Trophoblast cell (in vitro differentiated cells and primary cell): ENCODE data around the gene PLSCR1.

ENCODE experiments used
- DNase-seq, 2 donors: peaks; one replicate each; pipeline ENCODE4 v3.0.0-alpha.2; 2016
- H2AFZ ChIP-seq: 2 replicates; pipeline ENCODE4 v1.6.1; 2013; ENCODE audit warnings: low read length, moderate library complexity, mild to moderate bottlenecking; ENCODE audit not compliant: insufficient read depth, poor library complexity
- H2AK5ac ChIP-seq: 2 replicates; pipeline ENCODE4 v1.6.1; 2013; ENCODE audit warnings: mild to moderate bottlenecking, low read length
- H2BK120ac ChIP-seq: 2 replicates; pipeline ENCODE4 v1.6.1; 2013; ENCODE audit warnings: low read length, mild to moderate bottlenecking, moderate library complexity; ENCODE audit not compliant: insufficient read depth, poor library complexity
- H2BK12ac ChIP-seq: 2 replicates; pipeline ENCODE4 v1.6.1; 2013; ENCODE audit warnings: mild to moderate bottlenecking, low read length, moderate library complexity
- H2BK5ac ChIP-seq: 2 replicates; pipeline ENCODE4 v1.6.1; 2013; ENCODE audit warnings: low read length, low read depth, moderate library complexity, mild to moderate bottlenecking; ENCODE audit not compliant: poor library complexity
- H3K14ac ChIP-seq: 2 replicates; pipeline ENCODE4 v1.6.1; 2013; ENCODE audit warnings: mild to moderate bottlenecking, low read length
- H3K18ac ChIP-seq: 2 replicates; pipeline ENCODE4 v1.6.1; 2013; ENCODE audit warnings: mild to moderate bottlenecking, low read length
- H3K23ac ChIP-seq: 2 replicates; pipeline ENCODE4 v1.6.1; 2013; ENCODE audit warnings: low read length
- H3K27ac ChIP-seq: 2 replicates; pipeline ENCODE4 v1.5.1; 2013; ENCODE audit warnings: low read depth, mild to moderate bottlenecking, inconsistent platforms, low read length, moderate library complexity
- H3K27me3 ChIP-seq: 2 replicates; pipeline ENCODE4 v1.6.1; 2013; ENCODE audit warnings: inconsistent platforms, mild to moderate bottlenecking, low read length, moderate library complexity; ENCODE audit not compliant: insufficient read depth
- H3K36me3 ChIP-seq, 2 experiments: 1 replicate in 1 of 2; 2 replicates in 1 of 2; pipeline ENCODE4 v1.6.1; 2013; ENCODE audit warnings: low read length in 2 of 2, mild to moderate bottlenecking in 2 of 2, moderate library complexity in 1 of 2; ENCODE audit not compliant: insufficient read depth in 2 of 2, control insufficient read depth in 1 of 2
- H3K4ac ChIP-seq: 2 replicates; pipeline ENCODE4 v1.6.1; 2013; ENCODE audit warnings: low read depth, mild to moderate bottlenecking, low read length, moderate library complexity
- H3K4me1 ChIP-seq, 2 experiments: 1 replicate in 1 of 2; 2 replicates in 1 of 2; pipeline ENCODE4 v1.6.1; 2013; ENCODE audit warnings: low read length in 2 of 2, mild to moderate bottlenecking in 2 of 2, moderate library complexity in 1 of 2; ENCODE audit not compliant: insufficient read depth in 2 of 2, control insufficient read depth in 1 of 2
- H3K4me2 ChIP-seq: 2 replicates; pipeline ENCODE4 v1.6.1; 2013; ENCODE audit warnings: inconsistent platforms, mild to moderate bottlenecking, low read length, moderate library complexity
- H3K4me3 ChIP-seq: 2 replicates; pipeline ENCODE4 v1.5.1; 2013; ENCODE audit warnings: mild to moderate bottlenecking, low read depth, low read length, inconsistent platforms
- H3K79me1 ChIP-seq: one replicate; pipeline ENCODE4 v1.6.1; 2013; ENCODE audit warnings: low read length
- H3K79me2 ChIP-seq: 2 replicates; pipeline ENCODE4 v1.6.1; 2013; ENCODE audit warnings: low read length, mild to moderate bottlenecking; ENCODE audit not compliant: control insufficient read depth, insufficient read depth, poor library complexity
- H3K9ac ChIP-seq: 2 replicates; pipeline ENCODE4 v1.6.1; 2013; ENCODE audit warnings: mild to moderate bottlenecking, low read length
- H3K9me3 ChIP-seq: 2 replicates; pipeline ENCODE4 v1.6.1; 2013; ENCODE audit warnings: low read depth, mild to moderate bottlenecking, control low read depth, inconsistent platforms, low read length; ENCODE audit not compliant: insufficient read depth
- H4K12ac ChIP-seq: 2 replicates; pipeline ENCODE4 v1.6.1; 2013; ENCODE audit warnings: low read depth, mild to moderate bottlenecking, low read length, moderate library complexity
- H4K8ac ChIP-seq: 2 replicates; pipeline ENCODE4 v1.6.1; 2013; ENCODE audit warnings: low read depth, mild to moderate bottlenecking, low read length, moderate library complexity
- H4K91ac ChIP-seq: one replicate; pipeline ENCODE4 v1.6.1; 2013; ENCODE audit warnings: low read depth, mild to moderate bottlenecking, low read length, moderate library complexity
- WGBS: extraction: QIAGEN DNeasy Blood & Tissue Kit; methylation state at CpG from one replicate; pipeline ENCODE4 v1.1.7; 2013; ENCODE audit warnings: missing lambda C conversion rate; ENCODE audit not compliant: insufficient read length, insufficient coverage; ENCODE audit errors: extremely low coverage; 5-methylcytosine and 5-hydroxymethylcytosine counted together

Gene PLSCR1

GRCh38 chr3:146575636-146576035, 31.2 kb upstream of the PLSCR1 start:
- Histone ChIP-seq H3K79me2 (peaks cover 2% of the 10 kb centered on the region), H2BK120ac (no peak overlapping the region), H2AFZ (no peak overlapping the region), H3K27ac (no peak overlapping the region), H3K18ac (no peak overlapping the region), H2BK5ac (no peak overlapping the region), H3K4ac (no peak overlapping the region), H2AK5ac (no peak overlapping the region), H3K36me3 (no peaks in the 10 kb centered on the region), H3K9me3 (no peaks in the 10 kb centered on the region), H3K23ac (no peak overlapping the region), H3K4me3 (no peak overlapping the region), H4K91ac (no peak overlapping the region), H4K8ac (no peak overlapping the region), H3K27me3 (no peaks in the 10 kb centered on the region), H4K12ac (no peak overlapping the region), H3K4me2 (no peak overlapping the region), H3K14ac (no peak overlapping the region), H3K9ac (no peak overlapping the region), H3K4me1 (peaks cover 3 to 6% of the 10 kb centered on the region in 2 experiments), H2BK12ac (no peak overlapping the region), H3K79me1 (peaks cover 5% of the 10 kb centered on the region)
- DNase-seq, result no peak
- WGBS, result no CpG with 5 or more reads among the region's 2 CpGs

- Histone ChIP-seq H3K36me3 (no peaks in the 10 kb centered on the region), H2AK5ac (no peak overlapping the region), H4K12ac (no peak overlapping the region), H2BK12ac (no peak overlapping the region), H3K9me3 (no peaks in the 10 kb centered on the region), H3K4me3 (no peak overlapping the region), H3K23ac (no peak overlapping the region), H3K27ac (no peak overlapping the region), H3K18ac (no peak overlapping the region), H3K79me1 (no peaks in the 10 kb centered on the region), H3K4me2 (no peak overlapping the region), H2BK5ac (no peak overlapping the region), H3K9ac (no peak overlapping the region), H2AFZ (no peak overlapping the region), H4K8ac (no peak overlapping the region), H2BK120ac (no peak overlapping the region), H3K79me2 (no peaks in the 10 kb centered on the region), H3K14ac (no peak overlapping the region), H4K91ac (no peak overlapping the region), H3K4me1 (no peaks in the 10 kb centered on the region), H3K27me3 (no peaks in the 10 kb centered on the region), H3K4ac (no peak overlapping the region)
- WGBS, result no CpG with 5 or more reads among the region's 1 CpG
- no peak for DNase-seq
Observed at GRCh38 chr3:146574173-146574572, 29.8 kb upstream of the PLSCR1 start.

GRCh38 chr3:146569314-146569713, 24.9 kb upstream of the PLSCR1 start:
- H3K18ac ChIP-seq, result no peak overlapping the region
- H3K27ac ChIP-seq, result no peak overlapping the region
- H2AFZ ChIP-seq, result no peak overlapping the region
- no peak overlapping the region for H3K4me3 ChIP-seq
- H3K27me3 ChIP-seq, result no peaks in the 10 kb centered on the region
- H4K91ac ChIP-seq, result no peak overlapping the region
- no peak overlapping the region for H2BK12ac ChIP-seq
- H3K4ac ChIP-seq, result no peak overlapping the region
- no peak overlapping the region for H2BK120ac ChIP-seq
- no CpG with 5 or more reads among the region's 3 CpGs for WGBS
- DNase-seq, result no peak
- H3K9ac ChIP-seq, result no peak overlapping the region
- no peak overlapping the region for H3K14ac ChIP-seq
- H4K12ac ChIP-seq, result no peak overlapping the region
- H3K23ac ChIP-seq, result no peak overlapping the region
- H3K79me2 ChIP-seq, result no peaks in the 10 kb centered on the region
- no peak overlapping the region for H4K8ac ChIP-seq
- H3K4me2 ChIP-seq, result no peak overlapping the region
- peaks cover 1% of the 10 kb centered on the region for H3K9me3 ChIP-seq
- no peak overlapping the region for H2BK5ac ChIP-seq
- H3K36me3 ChIP-seq, result peaks cover 0 to 3% of the 10 kb centered on the region in 2 experiments
- H3K4me1 ChIP-seq, result no peaks in the 10 kb centered on the region
- H2AK5ac ChIP-seq, result no peak overlapping the region
- H3K79me1 ChIP-seq, result no peaks in the 10 kb centered on the region

GRCh38 chr3:146566138-146566537, 21.7 kb upstream of the PLSCR1 start:
- H3K4ac ChIP-seq, result no peak overlapping the region
- no peaks in the 10 kb centered on the region for H3K4me1 ChIP-seq

More at GRCh38 chr3:146566138-146566537, 21.7 kb upstream of the PLSCR1 start:
- H3K36me3 ChIP-seq, result peaks cover 0 to 5% of the 10 kb centered on the region in 2 experiments
- H4K8ac ChIP-seq, result no peak overlapping the region
- no peak overlapping the region for H4K91ac ChIP-seq
- no peak overlapping the region for H3K4me2 ChIP-seq
- H2BK5ac ChIP-seq, result no peak overlapping the region
- no peak overlapping the region for H3K4me3 ChIP-seq
- H4K12ac ChIP-seq, result no peak overlapping the region
- H3K9me3 ChIP-seq, result peaks cover 1% of the 10 kb centered on the region
- H2BK120ac ChIP-seq, result no peak overlapping the region
- no peaks in the 10 kb centered on the region for H3K27me3 ChIP-seq
- no peak overlapping the region for H2BK12ac ChIP-seq
- H3K18ac ChIP-seq, result no peak overlapping the region
- H2AFZ ChIP-seq, result no peak overlapping the region
- H2AK5ac ChIP-seq, result no peak overlapping the region
- no peaks in the 10 kb centered on the region for H3K79me1 ChIP-seq
- no peaks in the 10 kb centered on the region for H3K79me2 ChIP-seq
- no peak for DNase-seq
- H3K23ac ChIP-seq, result no peak overlapping the region
- H3K27ac ChIP-seq, result no peak overlapping the region
- H3K14ac ChIP-seq, result no peak overlapping the region
- no peak overlapping the region for H3K9ac ChIP-seq
